Measurements from ENCODE around the gene SHANK2.

The SHANK2 gene

GRCh38 chr11:71202598-71202944 lies 49.8 kb downstream of the SHANK2 start:
- no peak for DNase-seq (ENCODE audit: low spot score)
